Coronary artery (tissue), 2 donors: ENCODE results near the gene APH1B.

ENCODE experiments used
- DNase-seq: peaks from one replicate; pipeline ENCODE4 v3.0.0-alpha.2; 2017; ENCODE audit warnings: low spot score
- H3K27ac ChIP-seq, 2 donors: fragments of 200-600 bp; sonication (generic); one replicate each; pipeline ENCODE4 v1.5.1; 2016 to 2019
- H3K4me3 ChIP-seq: fragments of 200-600 bp; sonication (generic); 2 replicates; pipeline ENCODE4 v1.5.1; 2016; ENCODE audit warnings: mild to moderate bottlenecking, moderate library complexity
- CTCF ChIP-seq: fragments of 200-600 bp; sonication (generic); IDR thresholded peaks from one replicate; pipeline ENCODE4 v1.5.1; 2019; ENCODE audit warnings: antibody characterized with exemption

The APH1B gene

GRCh38 chr15:63250312-63250965 lies 27.0 kb upstream of the APH1B start:
- DNase-seq: no peak
- no peak for TF ChIP-seq CTCF
- Histone ChIP-seq H3K4me3 (no peak overlapping the region), H3K27ac (no peak overlapping the region)

GRCh38 chr15:63251701-63252100 lies 25.7 kb upstream of the APH1B start:
- no peak overlapping the region for H3K4me3 ChIP-seq
- no peak for DNase-seq
- TF ChIP-seq CTCF: no peak
- no peak overlapping the region for H3K27ac ChIP-seq

GRCh38 chr15:63252292-63252691 lies 25.1 kb upstream of the APH1B start:
- H3K27ac ChIP-seq: no peak overlapping the region
- DNase-seq: no peak
- no peak overlapping the region for H3K4me3 ChIP-seq
- no peak for TF ChIP-seq CTCF

GRCh38 chr15:63254991-63255390 lies 22.4 kb upstream of the APH1B start:
- DNase-seq: no peak
- Histone ChIP-seq H3K4me3 (no peak overlapping the region), H3K27ac (no peak overlapping the region)
- no peak for TF ChIP-seq CTCF

GRCh38 chr15:63255489-63255990 lies 21.9 kb upstream of the APH1B start:
- no peak for TF ChIP-seq CTCF
- DNase-seq: no peak
- Histone ChIP-seq H3K27ac (no peak overlapping the region), H3K4me3 (no peak overlapping the region)

- TF ChIP-seq CTCF: no peak
- no peak overlapping the region for H3K27ac ChIP-seq
- no peak for DNase-seq
- H3K4me3 ChIP-seq: no peak overlapping the region
Measured at GRCh38 chr15:63256433-63257274, 20.8 kb upstream of the APH1B start.
